Measurements from ENCODE around the gene TMEM82.

TMEM82 gene

GRCh38 chr1:15756143-15757015 is 14.1 kb downstream of the TMEM82 start:
- Histone ChIP-seq H3K4me3 (ENCODE audit: low read depth, low read length) (no peak overlapping the region), H3K36me3 (no peaks in the 10 kb centered on the region), H3K27ac (no peak overlapping the region), H3K27me3 (ENCODE audit: insufficient read depth, low read depth, severe bottlenecking) (no peaks in the 10 kb centered on the region), H3K9me3 (ENCODE audit: severe bottlenecking) (no peaks in the 10 kb centered on the region)
- DNase-seq: no peak
- TF ChIP-seq CTCF (IDR thresholded peaks at IDR 0.05; ENCODE audit: low read depth, low read length): no peak

- no peak for TF ChIP-seq CTCF (IDR thresholded peaks at IDR 0.05; ENCODE audit: low read depth, low read length)
- H3K9me3 ChIP-seq (ENCODE audit: severe bottlenecking): no peaks in the 10 kb centered on the region
- H3K27ac ChIP-seq: no peak overlapping the region
- H3K36me3 ChIP-seq: no peaks in the 10 kb centered on the region
- no peak overlapping the region for H3K4me3 ChIP-seq (ENCODE audit: low read depth, low read length)
- no peak for DNase-seq
- H3K27me3 ChIP-seq (ENCODE audit: insufficient read depth, low read depth, severe bottlenecking): no peaks in the 10 kb centered on the region
These were observed 14.8 kb downstream of the TMEM82 start for GRCh38 chr1:15757016-15757543.

- Histone ChIP-seq H3K36me3 (no peaks in the 10 kb centered on the region), H3K4me3 (ENCODE audit: low read depth, low read length) (peak overlapping the region; percentile 60), H3K27me3 (ENCODE audit: insufficient read depth, low read depth, severe bottlenecking) (no peaks in the 10 kb centered on the region), H3K9me3 (ENCODE audit: severe bottlenecking) (no peaks in the 10 kb centered on the region), H3K27ac (peak overlapping the region; percentile 36; the same call in 1 of the 2 replicates)
- peak; percentile 58 for DNase-seq
- no peak for TF ChIP-seq CTCF (IDR thresholded peaks at IDR 0.05; ENCODE audit: low read depth, low read length)
These were observed 15.5 kb downstream of the TMEM82 start for GRCh38 chr1:15757575-15758342.

GRCh38 chr1:15758343-15758931 is 16.1 kb downstream of the TMEM82 start, which contains the start of gene FBLIM1:
Gene FBLIM1, plus strand, starts transcription at chr1:15758795. Its CDS starts 6,189 bp downstream, at chr1:15764984.
- Histone ChIP-seq H3K36me3 (no peaks in the 10 kb centered on the region), H3K9me3 (ENCODE audit: severe bottlenecking) (no peaks in the 10 kb centered on the region), H3K4me3 (ENCODE audit: low read depth, low read length) (peak within 1 kb of the TSS; percentile 60), H3K27me3 (ENCODE audit: insufficient read depth, low read depth, severe bottlenecking) (no peaks in the 10 kb centered on the region), H3K27ac (peak within 1 kb of the TSS; percentile 45)
- peak; percentile 51 for DNase-seq
- no peak for TF ChIP-seq CTCF (IDR thresholded peaks at IDR 0.05; ENCODE audit: low read depth, low read length)

GRCh38 chr1:15758953-15759661 is 16.8 kb downstream of the TMEM82 start:
- Histone ChIP-seq H3K27me3 (ENCODE audit: insufficient read depth, low read depth, severe bottlenecking) (no peaks in the 10 kb centered on the region), H3K36me3 (no peaks in the 10 kb centered on the region), H3K27ac (peak overlapping the region; percentile 45), H3K9me3 (ENCODE audit: severe bottlenecking) (no peaks in the 10 kb centered on the region), H3K4me3 (ENCODE audit: low read depth, low read length) (peak overlapping the region; percentile 60)
- DNase-seq: no peak
- TF ChIP-seq CTCF (IDR thresholded peaks at IDR 0.05; ENCODE audit: low read depth, low read length): no peak
